Measurements from ENCODE around the gene SLC9A1. TPM values are rescaled to one million over a fixed set of nuclear protein-coding genes. Genes with fewer than 3 reads are reported as not detected.
"Not testable (repeated sequence)": the region's sequence is repeated elsewhere in the genome, so short reads cannot be mapped to it uniquely, and the experiment has no call there.

Gene SLC9A1
- 10 to 100 TPM; 22.3 to 34.0 (median 23.3) TPM for polyA plus RNA-seq (ENCODE audit: insufficient read length in 4 of 4)

DNA sequence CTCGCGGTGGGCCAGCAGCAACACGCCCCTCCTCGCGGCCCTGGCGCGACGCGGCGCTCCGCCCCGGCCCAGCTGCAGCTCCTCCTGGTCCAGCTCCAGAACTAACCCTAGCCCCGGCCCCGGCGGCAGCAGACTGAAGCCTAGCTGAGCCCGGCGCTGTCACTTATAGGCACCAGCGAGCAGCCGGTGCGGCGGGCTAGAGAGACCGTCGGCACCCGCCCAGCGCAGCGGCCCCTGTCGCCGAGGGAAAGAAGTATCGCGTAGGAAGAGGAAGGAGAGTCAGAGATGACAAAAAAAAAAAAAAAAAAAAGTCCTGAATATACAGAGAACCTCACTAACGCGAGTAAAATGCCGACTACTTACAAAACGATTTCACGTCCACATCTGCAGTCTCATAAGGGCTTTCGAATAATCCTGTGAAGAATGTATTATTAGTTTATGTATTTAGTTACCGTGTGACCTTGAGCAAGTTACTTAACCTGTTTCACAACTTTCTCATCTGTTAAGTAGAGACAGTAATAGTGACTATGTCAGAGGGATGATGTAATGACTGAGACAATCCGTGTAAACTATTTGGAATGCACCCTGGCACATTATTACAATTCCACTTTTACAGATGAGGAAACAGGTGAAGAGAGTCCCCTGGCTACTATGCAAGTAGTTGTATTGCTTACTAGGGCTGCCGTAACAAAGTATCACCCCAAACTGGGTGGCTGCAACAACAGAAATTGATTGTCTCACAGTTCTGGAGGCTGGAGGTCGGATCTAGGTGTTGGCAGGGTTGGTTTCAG, at the start of gene SLC9A1:
Gene SLC9A1 (minus strand): TSS at position 135 of the 791 bp plus-strand sequence. CDS start 791 bp downstream, outside the sequence.
- DNase-seq (ENCODE audit: low read depth in 4 of 4, low spot score in 2 of 4), result peak; percentile 63 to 87 (median 86)

DNA sequence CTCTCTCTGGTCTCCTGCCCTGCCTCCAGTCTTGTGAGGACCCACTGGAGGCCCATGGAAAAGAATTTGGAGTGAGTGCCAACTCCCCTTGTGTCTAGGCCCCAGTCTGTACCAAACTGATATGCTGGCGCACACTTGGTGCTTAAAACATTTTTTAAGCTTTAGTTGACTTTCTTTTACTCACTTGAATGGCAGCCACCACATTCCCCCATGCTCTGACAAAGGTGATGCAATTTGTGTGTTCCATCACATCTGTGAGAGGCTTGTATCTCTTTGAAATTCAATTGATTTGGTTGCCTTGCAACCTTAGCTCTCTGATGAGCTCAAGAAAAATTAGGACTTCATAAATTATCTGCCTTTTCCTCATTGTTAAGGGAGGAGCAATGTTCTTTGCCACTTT, 49.0 kb upstream of the SLC9A1 start:
- DNase-seq (ENCODE audit: low read depth in 4 of 4, low spot score in 2 of 4), result no peak

DNA sequence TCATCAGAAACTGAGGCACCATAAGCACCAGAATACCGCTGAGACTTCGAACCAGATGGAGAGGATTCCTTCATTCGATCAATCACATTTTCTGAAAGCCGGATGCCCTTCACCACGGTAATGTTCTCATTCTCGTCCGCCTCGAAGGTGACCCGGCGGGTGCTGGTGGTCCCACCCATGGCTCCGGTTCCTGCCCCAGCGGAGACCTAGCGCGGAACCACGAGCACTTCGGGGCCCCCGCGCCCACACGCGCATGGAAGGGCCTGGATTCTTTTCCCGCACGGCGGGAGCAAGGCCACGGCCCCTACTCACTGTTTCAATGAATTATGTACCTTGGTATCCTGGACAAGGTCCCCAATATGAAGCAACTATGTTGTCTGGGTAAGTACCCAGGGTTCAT, 46.4 kb upstream of the SLC9A1 start:
- no peak for DNase-seq (ENCODE audit: low read depth in 4 of 4, low spot score in 2 of 4)

DNA sequence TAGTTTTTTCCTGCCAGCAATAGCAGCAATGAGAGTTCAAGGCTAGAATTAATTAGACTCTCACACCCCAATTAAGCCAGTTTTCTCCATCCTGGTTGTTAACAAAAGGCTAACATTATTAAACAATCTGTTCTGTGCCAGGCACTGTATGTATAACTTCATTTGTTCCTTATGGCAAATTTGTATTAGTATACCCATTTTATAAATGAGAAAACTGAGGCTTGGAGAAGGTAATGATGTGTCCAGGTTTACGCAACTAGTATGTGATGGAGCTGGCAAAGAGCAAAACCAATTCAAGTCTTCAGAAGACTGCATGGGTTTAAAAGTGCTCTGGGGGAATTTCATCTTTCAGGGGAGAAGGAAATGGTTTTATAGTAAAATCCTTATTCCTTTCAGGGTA, 38.3 kb upstream of the SLC9A1 start:
- no peak for DNase-seq (ENCODE audit: low read depth in 4 of 4, low spot score in 2 of 4)

DNA sequence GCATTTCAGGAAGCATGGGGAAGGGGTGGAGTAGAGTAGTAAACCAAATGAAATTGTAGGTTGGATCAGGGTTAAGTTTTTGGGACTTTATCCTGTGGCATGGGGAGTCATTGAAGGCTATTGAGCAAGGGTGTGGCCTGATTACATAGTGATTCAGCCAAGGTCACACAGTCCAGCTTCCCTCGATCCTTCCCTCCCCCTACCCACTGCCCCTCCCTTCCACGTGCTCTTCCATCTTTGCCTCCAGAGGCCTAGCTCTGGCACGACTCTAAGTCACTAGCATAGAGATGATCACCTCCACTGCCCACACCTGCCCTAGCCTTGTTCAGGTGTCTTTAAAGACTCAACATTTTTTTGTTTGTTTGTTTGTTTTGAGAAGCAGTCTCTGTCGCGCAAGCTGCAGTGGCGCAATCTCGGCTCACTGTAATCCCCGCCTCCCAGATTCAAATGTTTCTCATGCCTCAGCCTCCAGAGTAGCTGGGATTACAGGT, 37.2 kb upstream of the SLC9A1 start:
- DNase-seq (ENCODE audit: low read depth in 4 of 4, low spot score in 2 of 4), result no peak

DNA sequence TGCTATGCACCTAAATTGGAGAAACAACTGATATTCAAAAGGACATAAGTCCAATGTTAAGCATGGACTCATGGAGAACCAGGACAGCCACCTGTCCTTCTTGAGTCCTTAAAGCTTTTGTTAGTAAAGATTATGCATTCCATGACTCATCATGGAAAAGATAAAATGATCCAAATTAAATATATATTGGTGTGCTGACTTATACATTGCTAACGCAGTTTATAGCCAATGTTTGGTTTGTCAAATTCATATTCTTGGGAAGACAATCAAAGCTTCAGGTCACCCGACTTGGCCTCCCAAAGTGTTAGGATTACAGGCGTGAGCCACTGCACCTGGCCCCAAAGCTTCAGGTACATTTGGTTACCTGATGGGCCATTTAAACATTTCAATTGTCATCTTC, 29.7 kb upstream of the SLC9A1 start:
- not testable (repeated sequence) for DNase-seq (ENCODE audit: low read depth in 4 of 4, low spot score in 2 of 4)

DNA sequence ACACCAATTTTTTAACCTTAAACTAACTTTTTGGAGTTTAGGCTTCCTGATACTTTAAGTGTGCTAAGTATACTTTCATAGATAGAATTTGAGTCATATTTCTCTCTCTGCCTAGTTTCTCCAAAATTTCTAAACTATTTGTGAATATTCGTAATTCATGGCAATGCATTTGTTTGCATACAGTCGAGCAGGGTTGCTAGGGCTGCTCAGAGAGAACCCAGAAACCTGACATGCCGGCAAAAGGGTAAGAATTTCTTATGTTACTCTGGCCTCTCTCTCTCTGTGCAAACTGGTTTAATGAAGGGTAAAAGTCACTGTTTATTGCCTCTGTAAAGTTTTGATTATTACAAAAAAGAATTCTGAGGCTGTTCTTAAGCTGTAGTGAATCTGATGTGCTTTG, 25.1 kb upstream of the SLC9A1 start:
- no peak for DNase-seq (ENCODE audit: low read depth in 4 of 4, low spot score in 2 of 4)

DNA sequence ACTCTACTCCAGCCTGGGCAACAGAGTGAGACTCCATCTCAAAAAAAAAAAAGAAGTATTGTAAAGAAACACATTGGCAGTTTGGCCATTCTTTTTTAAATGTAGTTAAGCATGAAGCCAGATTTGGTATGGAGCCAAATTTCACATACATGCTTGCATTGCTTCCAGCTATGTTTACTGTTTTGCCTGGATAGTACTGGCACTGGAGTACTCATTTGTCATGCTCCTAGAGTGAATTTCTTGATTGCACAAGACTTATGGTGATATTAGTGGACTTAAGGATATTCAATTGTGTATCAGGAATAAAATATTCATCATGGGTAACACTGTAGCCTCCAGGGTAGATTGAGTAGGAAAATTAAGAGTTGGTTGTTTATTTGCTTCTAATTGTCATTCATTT, 24.5 kb upstream of the SLC9A1 start:
- no peak for DNase-seq (ENCODE audit: low read depth in 4 of 4, low spot score in 2 of 4)

DNA sequence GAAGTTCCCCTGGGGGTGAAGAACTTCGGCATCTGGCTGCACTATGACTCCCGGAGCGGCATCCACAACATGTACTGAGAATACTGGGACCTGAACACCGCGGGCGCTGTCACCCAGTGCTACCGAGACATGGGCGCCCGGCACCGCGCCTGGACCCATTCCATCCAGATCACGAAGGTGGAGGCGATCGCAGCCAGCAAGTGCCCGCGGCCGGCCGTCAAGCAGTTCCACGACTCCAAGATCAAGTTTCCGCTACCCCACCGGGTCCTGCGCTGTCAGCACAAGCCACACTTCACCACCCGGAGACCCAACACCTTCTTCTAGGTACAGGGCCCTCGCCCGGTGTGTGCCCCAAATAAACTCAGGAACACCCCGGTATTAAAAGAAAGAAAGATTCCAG, 22.0 kb upstream of the SLC9A1 start:
- DNase-seq (ENCODE audit: low read depth in 4 of 4, low spot score in 2 of 4), result no peak

DNA sequence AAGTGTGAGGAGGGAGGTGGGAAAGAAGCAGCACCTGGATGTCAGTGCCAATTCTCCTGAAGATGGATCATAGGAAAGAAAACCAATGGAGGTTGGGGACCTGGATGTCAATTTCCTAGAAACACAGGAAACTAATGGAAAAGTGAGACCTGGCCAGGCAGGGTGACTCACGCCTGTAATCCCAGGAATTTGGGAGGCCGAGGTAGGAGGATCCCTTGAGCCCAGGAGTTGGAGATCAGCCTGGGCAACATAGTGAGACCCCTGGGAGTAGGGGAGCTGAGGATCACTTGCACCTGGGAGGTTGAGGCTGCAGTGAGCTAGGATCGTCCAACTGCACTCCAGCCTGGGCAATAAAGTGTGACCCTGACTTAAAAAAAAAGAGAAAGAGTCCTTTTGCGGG, 21.4 kb upstream of the SLC9A1 start:
- no peak for DNase-seq (ENCODE audit: low read depth in 4 of 4, low spot score in 2 of 4)

DNA sequence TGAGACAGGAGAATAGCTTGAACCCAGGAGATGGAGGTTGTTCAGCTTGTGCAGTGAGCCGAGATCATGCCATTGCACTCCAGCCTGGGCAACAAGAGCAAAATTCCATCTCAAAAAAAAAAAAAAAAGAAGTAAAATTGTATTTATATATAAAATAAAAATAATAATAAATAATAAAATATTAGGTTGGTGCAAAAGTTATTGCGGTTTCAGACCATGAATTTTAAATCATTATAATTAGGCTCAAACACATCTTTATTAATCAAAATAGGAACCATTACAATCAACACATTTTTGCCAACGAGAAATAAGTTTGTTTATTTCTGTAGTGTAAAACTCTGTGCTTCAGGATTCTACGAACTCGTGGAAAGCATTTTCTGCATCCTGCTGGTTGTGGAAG, 18.1 kb upstream of the SLC9A1 start:
- not testable (repeated sequence) for DNase-seq (ENCODE audit: low read depth in 4 of 4, low spot score in 2 of 4)

DNA sequence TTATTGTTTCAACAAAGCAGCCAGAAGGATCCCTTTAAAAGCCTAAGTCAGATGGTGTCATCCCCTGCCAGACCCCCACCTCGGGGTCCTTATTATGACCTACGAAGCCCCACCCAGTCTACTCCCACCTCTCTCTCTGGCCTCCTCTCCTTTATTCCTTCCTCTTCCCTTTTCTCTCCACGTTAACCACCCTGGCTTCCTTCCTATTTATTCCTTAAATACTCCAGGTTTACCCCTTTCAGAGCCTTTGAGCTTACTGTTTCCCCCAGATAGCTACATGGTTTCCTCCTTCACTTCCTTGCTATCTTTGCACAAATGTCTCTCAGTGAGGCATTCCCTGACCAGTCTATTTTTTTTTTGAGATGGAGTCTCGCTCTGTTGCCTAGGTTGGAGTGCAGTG, 12.0 kb upstream of the SLC9A1 start:
- DNase-seq (ENCODE audit: low read depth in 4 of 4, low spot score in 2 of 4), result no peak

DNA sequence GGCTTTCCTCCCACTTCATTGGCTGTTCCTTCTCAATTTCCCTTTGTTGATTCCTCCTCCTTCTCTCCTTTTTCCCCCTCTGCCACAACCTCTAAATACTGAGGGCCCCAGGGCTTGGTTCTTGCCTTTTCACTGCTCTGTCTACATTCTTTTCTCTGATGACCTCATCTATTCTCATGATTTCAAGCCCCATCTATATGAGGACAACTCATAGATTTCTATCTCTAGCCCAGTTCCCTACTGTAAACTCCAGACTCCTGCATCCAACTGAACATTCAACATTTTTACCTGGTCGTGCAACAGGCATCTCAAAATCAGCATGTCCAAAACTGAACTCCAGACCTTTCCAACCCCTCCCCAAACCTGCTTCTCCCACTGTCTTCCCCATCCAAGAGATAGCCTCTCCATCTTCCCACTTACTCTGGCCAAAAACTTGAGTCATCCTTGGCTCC, 11.5 kb upstream of the SLC9A1 start:
- no peak for DNase-seq (ENCODE audit: low read depth in 4 of 4, low spot score in 2 of 4)

DNA sequence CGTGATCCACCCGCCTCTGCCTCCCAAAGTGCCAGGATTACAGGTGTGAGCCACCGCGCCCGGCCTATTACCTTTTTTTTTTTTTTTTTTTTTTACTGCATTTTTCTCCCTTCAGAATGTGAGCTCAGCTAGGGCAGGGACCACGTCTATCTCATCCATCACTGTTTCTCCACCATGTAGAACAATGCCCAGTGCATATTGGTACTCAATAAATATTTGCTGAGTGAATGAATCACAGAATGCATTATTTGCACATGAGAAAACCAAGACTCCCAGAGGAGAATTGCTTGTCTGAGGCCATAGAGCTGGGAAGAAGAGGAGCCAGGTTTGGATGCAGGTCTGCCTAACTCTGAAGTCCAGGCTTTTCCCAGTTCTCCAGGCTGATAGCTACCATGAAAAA, 8.2 kb upstream of the SLC9A1 start:
- no peak for DNase-seq (ENCODE audit: low read depth in 4 of 4, low spot score in 2 of 4)

DNA sequence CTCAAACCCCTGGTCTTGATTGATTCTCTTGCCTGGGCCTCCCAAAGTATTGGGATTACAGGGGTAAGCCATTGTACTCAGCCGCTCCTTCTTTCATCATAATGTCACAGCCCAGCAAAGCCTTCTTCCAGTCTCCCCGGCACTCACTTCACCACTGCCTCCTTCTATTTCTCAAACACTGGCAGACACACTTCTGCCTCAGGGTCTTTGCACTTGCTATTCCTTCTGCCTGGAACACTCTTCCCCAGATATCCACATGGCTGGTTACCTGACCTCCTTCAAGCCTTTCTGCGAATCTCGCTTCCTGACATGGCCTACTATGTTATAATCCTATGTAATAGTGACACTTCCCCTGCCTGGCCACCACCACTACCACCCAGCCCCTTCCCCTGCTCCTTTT, 7.2 kb upstream of the SLC9A1 start:
- DNase-seq (ENCODE audit: low read depth in 4 of 4, low spot score in 2 of 4), result no peak

DNA sequence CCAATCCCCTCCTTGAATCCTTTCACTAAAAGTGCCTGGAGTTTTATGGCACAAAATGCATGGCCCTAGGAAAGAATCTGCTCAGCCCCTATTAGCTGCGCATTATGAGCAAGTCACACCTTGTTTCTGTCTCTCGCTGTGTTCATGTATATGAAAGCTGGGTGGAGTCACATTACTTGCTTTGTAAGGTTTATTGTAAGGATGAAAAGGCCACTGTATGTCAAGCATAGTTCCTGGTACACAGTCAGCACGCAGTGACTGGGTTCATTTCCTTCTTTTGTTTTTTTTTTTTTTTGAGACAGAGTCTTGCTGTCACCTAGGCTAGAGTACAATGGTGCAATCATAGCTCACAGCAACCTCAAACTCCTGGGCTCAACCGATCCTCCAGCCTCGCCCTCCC, 6.7 kb upstream of the SLC9A1 start:
- no peak for DNase-seq (ENCODE audit: low read depth in 4 of 4, low spot score in 2 of 4)

DNA sequence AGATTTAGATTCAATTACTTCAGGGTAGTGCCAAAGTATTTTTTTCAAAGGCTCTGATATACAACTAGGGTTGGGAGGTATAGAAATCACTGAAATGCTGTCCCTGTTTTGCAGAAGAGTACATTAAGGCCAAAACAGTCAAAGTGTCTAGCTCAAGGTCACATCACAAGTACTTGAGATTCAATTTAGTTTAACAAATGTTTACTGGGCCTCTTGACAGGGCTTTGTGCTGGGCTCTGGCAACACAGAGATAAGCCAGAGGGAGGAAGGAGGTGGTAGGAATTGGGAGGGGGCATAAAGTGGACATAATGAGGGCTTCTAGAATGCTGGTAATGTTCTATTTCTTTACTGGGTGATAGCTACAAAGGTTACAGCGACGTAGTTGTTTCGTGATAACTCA, 2.3 kb upstream of the SLC9A1 start:
- no peak for DNase-seq (ENCODE audit: low read depth in 4 of 4, low spot score in 2 of 4)

DNA sequence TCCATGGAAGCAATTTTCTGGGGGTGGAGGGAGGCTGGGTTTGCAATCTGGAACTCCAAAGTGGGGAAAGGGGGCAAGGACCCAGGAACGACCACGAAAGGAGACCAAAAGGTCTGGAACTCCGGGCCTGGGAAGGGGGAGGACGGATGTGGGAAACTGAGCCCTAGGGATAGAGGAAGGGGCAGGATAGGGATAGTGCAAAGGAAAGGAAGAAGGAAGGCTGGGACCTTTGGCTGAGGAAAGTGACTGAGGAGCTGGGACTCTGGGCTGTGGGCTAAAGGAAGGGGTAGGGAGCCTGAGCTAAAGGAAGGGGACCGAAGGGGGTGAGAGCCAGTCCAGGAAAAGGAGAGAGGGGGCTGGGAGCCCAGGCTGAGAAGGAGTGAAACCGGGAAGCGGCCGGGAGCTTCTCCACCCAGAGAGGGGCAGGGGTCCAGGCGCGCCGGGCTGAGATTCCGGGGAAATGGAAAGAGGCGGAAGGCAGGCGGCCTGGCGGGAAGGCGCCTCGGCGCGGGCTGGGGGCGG, 395 bp downstream of the SLC9A1 start:
- DNase-seq (ENCODE audit: low read depth in 4 of 4, low spot score in 2 of 4), result no peak

DNA sequence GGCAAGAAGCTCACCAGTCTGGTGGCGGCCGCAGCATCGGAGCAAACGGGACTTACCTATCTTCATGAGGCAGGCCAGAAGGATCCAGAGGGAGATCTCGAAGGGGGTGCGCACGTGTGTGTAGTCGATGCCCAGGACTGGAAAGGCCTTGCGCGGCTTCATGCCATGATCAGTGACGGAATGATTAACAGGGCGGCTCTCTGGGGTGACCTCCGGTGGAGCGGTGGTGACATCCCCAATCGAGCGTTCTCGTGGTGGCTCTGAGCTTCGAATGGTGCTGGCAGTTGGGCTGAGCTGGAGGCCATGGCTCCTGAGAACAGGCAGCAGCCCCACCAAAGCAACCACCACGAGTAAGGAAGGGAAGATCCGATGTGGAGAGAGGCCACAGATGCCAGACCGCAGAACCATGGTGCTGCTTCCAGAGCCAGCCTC, 982 bp downstream of the SLC9A1 start:
- no peak for DNase-seq (ENCODE audit: low read depth in 4 of 4, low spot score in 2 of 4)

DNA sequence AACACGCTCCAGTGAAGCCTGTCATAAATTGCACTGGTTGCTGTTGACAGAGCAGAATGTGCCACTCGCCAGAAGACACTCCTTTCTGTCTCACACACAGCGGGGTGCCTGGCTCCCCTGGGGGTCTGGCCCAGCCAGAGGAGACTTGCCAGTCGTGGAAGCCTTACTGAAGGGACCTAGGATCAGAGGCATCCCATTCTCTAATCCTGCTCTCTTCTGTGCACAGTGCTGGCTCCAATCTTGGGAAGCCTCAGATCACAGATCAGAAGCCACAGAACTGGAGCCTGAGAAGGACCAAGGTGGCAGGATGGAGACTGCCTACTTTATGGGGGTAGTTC, 1.4 kb downstream of the SLC9A1 start:
- DNase-seq (ENCODE audit: low read depth in 4 of 4, low spot score in 2 of 4), result no peak

DNA sequence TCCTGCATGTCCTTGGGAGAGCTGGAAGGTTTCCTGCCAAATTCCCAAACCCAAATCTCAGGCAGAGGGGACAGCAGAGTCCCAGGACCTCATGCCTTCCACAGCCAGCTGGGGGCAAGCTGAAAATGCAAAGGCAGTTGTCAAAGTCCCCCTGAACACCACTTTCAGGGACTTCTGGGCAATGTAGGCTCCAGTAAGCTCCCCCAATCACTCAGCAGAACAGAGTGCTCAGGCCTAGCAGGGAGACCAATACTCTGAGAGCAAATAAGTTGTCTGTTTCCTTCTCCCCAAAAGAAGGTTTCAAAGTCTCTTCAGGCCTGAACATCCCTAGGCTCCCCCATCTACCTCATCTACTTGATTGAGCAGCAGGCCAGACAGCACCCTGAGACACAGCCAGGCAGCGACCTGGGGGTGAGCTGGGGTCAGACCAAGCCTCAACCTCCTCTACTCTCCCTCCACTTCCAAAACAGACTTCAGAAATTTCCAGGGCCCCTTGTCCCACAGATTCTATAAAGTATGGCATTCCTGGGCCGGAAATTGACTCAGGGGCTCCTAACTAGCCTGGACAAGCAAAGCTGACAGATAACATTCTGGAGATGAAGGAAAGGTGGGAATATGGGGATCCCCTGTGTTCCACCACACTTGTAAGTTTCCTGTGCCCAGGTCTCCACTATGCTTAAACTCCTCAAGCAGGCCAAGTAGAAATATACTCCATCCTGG, 1.9 kb downstream of the SLC9A1 start:
- DNase-seq (ENCODE audit: low read depth in 4 of 4, low spot score in 2 of 4), result no peak
